Transverse colon (tissue), 4 donors: ENCODE results near the gene THADA. TPM values are rescaled to one million over a fixed set of nuclear protein-coding genes. Genes with fewer than 3 reads are reported as not detected.
A peak's percentile ranks its signal among the peaks of the same experiment; 100 is the strongest.

ENCODE experiments used
- DNase-seq: peaks from one replicate; pipeline ENCODE4 v3.0.0-alpha.2; 2019
- H3K27ac ChIP-seq, 4 donors: fragments of 200-600 bp; sonication (generic); 2 replicates each; pipeline ENCODE4 v1.5.1; 2016 to 2018; ENCODE audit warnings: inconsistent platforms in 4 of 4
- H3K27me3 ChIP-seq: fragments of 200-600 bp; sonication (generic); 2 replicates; pipeline ENCODE4 v1.5.1; 2017; ENCODE audit warnings: inconsistent platforms
- H3K36me3 ChIP-seq, 4 donors: fragments of 200-600 bp; sonication (generic); 2 replicates each; pipeline ENCODE4 v1.5.1; 2017 to 2019; ENCODE audit warnings: inconsistent platforms in 4 of 4
- H3K4me1 ChIP-seq, 4 donors: fragments of 200-600 bp; sonication (generic); 2 replicates each; pipeline ENCODE4 v1.5.1; 2017 to 2020; ENCODE audit warnings: inconsistent platforms in 4 of 4
- H3K4me3 ChIP-seq, 4 donors: fragments of 200-600 bp; sonication (generic); 1 replicate in 1 of 4; 2 replicates in 3 of 4; pipeline versions ENCODE4 v1.5.1 to v1.6.1; 2017 to 2019; ENCODE audit warnings: inconsistent platforms in 4 of 4
- H3K9me3 ChIP-seq, 2 donors: fragments of 200-600 bp; sonication (generic); 2 replicates each; pipeline ENCODE4 v1.5.1; 2017 to 2019; ENCODE audit warnings: inconsistent platforms in 2 of 2
- CTCF ChIP-seq, 5 experiments: fragments of 200-600 bp in 3 of 5; fragments of 450-650 bp in 2 of 5; sonication (generic) in 3 of 5; IDR thresholded peaks; 1 replicate in 2 of 5; 2 replicates in 3 of 5; pipeline ENCODE4 v1.5.1; 2016 to 2017; ENCODE audit warnings: antibody characterized with exemption in 5 of 5, inconsistent platforms in 3 of 5, mild to moderate bottlenecking in 2 of 5, moderate library complexity in 1 of 5
- EP300 ChIP-seq: sonication (generic); formaldehyde crosslinking; IDR thresholded peaks from one replicate; pipeline ENCODE4 v1.6.1; 2017; ENCODE audit warnings: antibody characterized with exemption, low read depth
- POLR2A ChIP-seq: fragments of 450-650 bp; IDR thresholded peaks from one replicate; pipeline ENCODE4 v1.6.1; 2016; ENCODE audit warnings: antibody characterized with exemption, mild to moderate bottlenecking, moderate library complexity
- POLR2AphosphoS5 ChIP-seq, 3 donors: sonication (generic); formaldehyde crosslinking; IDR thresholded peaks; one replicate each; pipeline ENCODE4 v1.6.1; 2016; ENCODE audit warnings: antibody characterized with exemption in 3 of 3
- WGBS, 2 donors: methylation state at CpG; one replicate each; pipeline ENCODE4 v1.1.5; 2018; ENCODE audit warnings: low coverage in 1 of 2; 5-methylcytosine and 5-hydroxymethylcytosine counted together
- in situ Hi-C, 4 donors: fragments of 200-750 bp; cut with MboI; loops; one replicate each; pipeline versions ENCODE4 v1.15.0 to v1.15.1; 2017; ENCODE audit warnings: low sequenced_read_pairs in 3 of 4, low pct_ligation_motif_present in 1 of 4, low pct_unique_long_range_greater_than_20kb in 1 of 4
- intact Hi-C: fragments of 100-400 bp; cut with DNase I; formaldehyde crosslinking; loops from one replicate; pipeline ENCODE4 v1.15.1; 2023; ENCODE audit warnings: low total_unique reads
- total RNA-seq, 4 donors: library from RNA; depleted of rRNA; stranded (reverse); fragments of >200 nt; gene quantifications; one replicate each; pipeline ENCODE4 v1.1.0, GENCODE V29; 2016

The THADA gene
- total RNA-seq, 4 donors from 2014 or later, result 21.7 to 78.6 (median 28.1) TPM

- Histone ChIP-seq H3K4me3 (no peak overlapping the region), H3K27ac (peak overlapping the region; percentile 73 to 80 (median 78)), H3K4me1 (peaks cover 10 to 39% (median 16%) of the 10 kb centered on the region in 4 donors), H3K36me3 (no peaks in the 10 kb centered on the region), H3K9me3 (no peaks in the 10 kb centered on the region), H3K27me3 (no peaks in the 10 kb centered on the region)
- no peak for DNase-seq
- 98 to 100% methylated on average over 2 of the region's 2 CpGs for WGBS, 2 donors
- TF ChIP-seq POLR2AphosphoS5 (IDR thresholded peaks at IDR 0.05) (no peak), CTCF (IDR thresholded peaks at IDR 0.05) (no peak), POLR2A (no peak), EP300 (no peak)
- in situ Hi-C loops, result no loop called here
- intact Hi-C loops, result no loop called here
Measured at GRCh38 chr2:43518718-43519117, 77.1 kb downstream of the THADA start.

GRCh38 chr2:43518181-43518580 lies 77.7 kb downstream of the THADA start:
- H3K27me3 ChIP-seq, result no peaks in the 10 kb centered on the region
- H3K4me3 ChIP-seq, result no peak overlapping the region
- no peaks in the 10 kb centered on the region for H3K36me3 ChIP-seq
- DNase-seq, result no peak
- TF ChIP-seq CTCF (IDR thresholded peaks at IDR 0.05) (no peak), EP300 (no peak), POLR2AphosphoS5 (IDR thresholded peaks at IDR 0.05) (no peak), POLR2A (no peak)
- no peaks in the 10 kb centered on the region for H3K9me3 ChIP-seq
- intact Hi-C loops, result no loop called here
- H3K27ac ChIP-seq, result peak overlapping the region; percentile 73 to 80 (median 78)
- H3K4me1 ChIP-seq, result peaks cover 12 to 45% (median 18%) of the 10 kb centered on the region in 4 donors
- in situ Hi-C loops, result no loop called here
- WGBS, 2 donors, result 57% methylated on average over 1 of the region's 1 CpG; no CpG with 5 or more reads in 1 of the 2 donors

- Histone ChIP-seq H3K4me3 (no peak overlapping the region), H3K27me3 (no peaks in the 10 kb centered on the region), H3K36me3 (no peaks in the 10 kb centered on the region), H3K9me3 (no peaks in the 10 kb centered on the region), H3K4me1 (peaks cover 16 to 46% (median 18%) of the 10 kb centered on the region in 4 donors), H3K27ac (peak overlapping the region; percentile 73 to 80 (median 78))
- intact Hi-C loops, result no loop called here
- DNase-seq, result no peak
- TF ChIP-seq POLR2A, result no peak
- TF ChIP-seq CTCF (IDR thresholded peaks at IDR 0.05), result no peak
- no peak for TF ChIP-seq POLR2AphosphoS5 (IDR thresholded peaks at IDR 0.05)
- no peak for TF ChIP-seq EP300
- WGBS, 2 donors, result 73 to 74% methylated on average over 5 of the region's 5 CpGs
- in situ Hi-C loops, result no loop called here
Measured at GRCh38 chr2:43515807-43516497, 79.9 kb downstream of the THADA start.

GRCh38 chr2:43515248-43515647 lies 80.6 kb downstream of the THADA start:
- Histone ChIP-seq H3K27me3 (no peaks in the 10 kb centered on the region), H3K36me3 (no peaks in the 10 kb centered on the region), H3K9me3 (no peaks in the 10 kb centered on the region), H3K4me3 (no peak overlapping the region), H3K27ac (peak overlapping the region in 3 of 4 donors; percentile 78 to 80 (median 78)), H3K4me1 (peaks cover 16 to 44% (median 16%) of the 10 kb centered on the region in 4 donors)
- in situ Hi-C loops (no loop called here), intact Hi-C loops (no loop called here)
- 96 to 98% methylated on average over 3 of the region's 3 CpGs for WGBS, 2 donors
- TF ChIP-seq CTCF (IDR thresholded peaks at IDR 0.05), result no peak
- TF ChIP-seq POLR2AphosphoS5 (IDR thresholded peaks at IDR 0.05), result no peak
- no peak for TF ChIP-seq POLR2A
- no peak for TF ChIP-seq EP300
- no peak for DNase-seq
